Measurements from ENCODE around the gene BUD13. TPM values are rescaled to one million over a fixed set of nuclear protein-coding genes. Genes with fewer than 3 reads are reported as not detected.

Gene BUD13
- total RNA-seq, 2 experiments from 2014 or later: 30.2 to 35.6 TPM

Other genes starting within 250 kb of the BUD13 start
- gene ZPR1, start 15.0 kb upstream of the BUD13 start, total RNA-seq: 100 to 1,000 TPM in 1 of 2 experiments, 10 to 100 TPM in 1; 88.8 to 106 TPM
- not detected for gene APOA5, start 18.9 kb upstream of the BUD13 start, total RNA-seq
- gene APOA4, start 50.3 kb upstream of the BUD13 start, total RNA-seq: not detected
- not detected for gene APOC3, start 56.9 kb upstream of the BUD13 start, total RNA-seq
- not detected for gene APOA1, start 64.6 kb upstream of the BUD13 start, total RNA-seq